Stimulated activated naive CD8-positive, alpha-beta T cell treated with anti-CD3 and anti-CD28 coated beads, Interleukin-15, Interleukin-2, amounts not matched to agents 100 U/mL and 50 U/mL, for 24 hours (primary cell): ENCODE measurements around the gene C15orf62.

Experiments
- ATAC-seq: fragments of 150-1000 bp; cut with Tn5 transposase; one replicate; pipeline ENCODE4 v1.10.0; 2021
- DNase-seq: peaks from one replicate; pipeline ENCODE4 v3.0.0; 2021

The C15orf62 gene

DNA sequence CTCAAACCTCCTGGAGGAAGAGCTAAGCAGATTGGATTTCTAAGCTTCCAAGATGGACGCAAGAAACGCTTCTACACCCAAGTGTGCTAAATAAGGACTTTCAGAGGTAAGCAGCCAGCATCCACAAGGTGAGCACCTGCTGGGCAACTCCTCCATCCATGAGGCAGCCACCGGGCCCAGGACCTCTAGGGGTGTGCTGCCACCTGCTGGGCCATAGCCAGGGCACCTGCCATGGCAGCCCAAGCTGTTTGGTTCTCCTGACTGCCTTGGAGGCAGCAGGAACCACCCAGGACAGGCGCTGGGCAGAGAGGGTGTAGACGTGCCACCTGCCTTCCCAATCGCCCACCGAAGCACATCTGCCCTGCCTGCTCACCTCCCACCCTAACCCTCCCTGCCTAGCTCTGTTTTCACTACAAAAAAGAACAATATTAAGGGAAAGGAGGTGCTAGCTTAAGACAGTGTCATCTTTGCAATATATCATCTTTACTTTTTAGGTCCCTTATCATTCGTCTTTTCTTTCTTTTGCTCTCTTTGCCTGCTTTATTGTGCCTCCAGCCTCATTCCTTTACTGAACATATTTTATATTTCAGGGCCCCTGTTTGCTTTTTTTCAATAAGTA is 12.9 kb downstream of the C15orf62 start:
- DNase-seq: peak; percentile 80
- peak; percentile 90 for ATAC-seq

DNA sequence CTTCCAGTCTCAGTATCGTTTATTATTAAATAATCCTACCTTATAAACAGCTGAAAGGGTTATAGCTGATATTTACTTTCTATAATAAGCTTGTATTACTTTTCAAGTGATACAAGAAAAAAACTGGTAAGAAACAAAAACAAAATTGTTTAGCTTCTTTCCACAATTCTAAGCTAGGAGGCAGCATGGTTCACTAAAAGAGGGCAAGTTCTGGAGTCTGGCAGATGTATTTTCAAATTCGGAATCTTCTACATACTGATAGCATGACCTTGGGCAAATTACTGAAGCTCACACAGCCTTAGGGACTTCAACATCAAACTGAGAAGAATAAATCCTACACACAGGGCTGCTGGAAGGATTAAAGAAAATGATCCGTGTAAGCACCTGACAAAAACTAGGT is 15.4 kb downstream of the C15orf62 start:
- no peak for DNase-seq
- ATAC-seq: no peak

DNA sequence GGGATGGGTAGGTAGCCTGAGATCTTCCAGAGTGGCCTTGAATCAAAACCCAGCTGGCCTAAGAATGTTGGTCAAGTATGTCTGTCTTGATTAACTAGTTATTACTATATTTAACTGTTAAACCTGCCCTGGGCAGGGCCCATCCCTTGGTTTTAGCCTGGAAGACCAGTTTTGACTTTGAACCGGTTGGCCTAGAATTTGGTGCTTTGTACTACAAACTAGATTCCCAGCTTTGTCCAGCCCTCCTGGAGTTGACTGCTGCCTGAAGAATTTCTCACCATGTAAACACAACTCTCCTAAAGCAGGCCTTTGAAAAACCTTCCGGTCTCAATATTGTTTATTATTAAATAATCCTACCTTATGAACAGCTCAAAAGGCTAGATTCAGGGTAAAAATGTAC is 16.0 kb downstream of the C15orf62 start:
- DNase-seq: no peak
- no peak for ATAC-seq

DNA sequence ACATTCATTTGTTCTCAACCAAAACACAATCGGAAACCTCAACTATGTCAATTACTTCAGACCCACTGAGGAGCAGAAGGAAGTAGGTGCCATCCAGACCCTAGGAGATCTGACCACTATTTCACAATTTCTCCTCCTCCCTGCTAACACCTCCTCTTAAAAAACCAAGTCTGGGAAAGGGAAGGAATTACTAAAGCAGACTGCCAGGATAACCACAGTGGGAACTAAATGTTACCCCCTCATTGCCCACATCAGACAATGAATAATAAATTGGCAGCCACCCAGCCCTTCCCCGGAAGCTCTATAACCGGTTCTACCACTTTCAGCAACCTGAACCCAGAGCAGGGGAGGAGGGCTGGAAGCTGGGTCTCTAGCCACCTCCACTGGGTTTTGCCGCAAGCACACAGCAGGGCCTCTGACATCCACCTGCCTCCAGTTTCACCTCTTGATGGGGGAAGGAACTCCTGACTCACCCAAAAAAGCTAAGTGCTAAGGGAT is 17.6 kb downstream of the C15orf62 start:
- peak; percentile 94 for ATAC-seq
- DNase-seq: peak; percentile 74

DNA sequence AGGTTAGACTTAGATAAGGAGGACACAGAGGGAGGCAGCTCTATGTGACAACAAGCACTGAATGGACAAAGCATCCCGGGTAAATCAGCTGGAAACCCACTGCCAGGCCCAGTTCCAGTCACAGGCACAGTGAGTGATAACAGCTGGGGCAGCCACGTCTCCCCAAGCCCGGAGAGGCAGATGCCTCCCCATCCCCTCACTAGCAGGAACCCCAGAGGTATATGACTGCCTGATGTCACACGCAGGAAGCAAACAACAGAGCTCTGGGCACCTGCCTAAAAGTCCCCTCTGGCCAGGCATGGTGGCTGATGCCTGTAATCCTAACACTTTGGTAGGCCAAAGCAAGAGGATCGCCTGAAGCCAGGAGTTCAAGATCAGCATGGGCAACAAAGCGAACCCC is 18.2 kb downstream of the C15orf62 start:
- ATAC-seq (peak; percentile 15), DNase-seq (no peak)

DNA sequence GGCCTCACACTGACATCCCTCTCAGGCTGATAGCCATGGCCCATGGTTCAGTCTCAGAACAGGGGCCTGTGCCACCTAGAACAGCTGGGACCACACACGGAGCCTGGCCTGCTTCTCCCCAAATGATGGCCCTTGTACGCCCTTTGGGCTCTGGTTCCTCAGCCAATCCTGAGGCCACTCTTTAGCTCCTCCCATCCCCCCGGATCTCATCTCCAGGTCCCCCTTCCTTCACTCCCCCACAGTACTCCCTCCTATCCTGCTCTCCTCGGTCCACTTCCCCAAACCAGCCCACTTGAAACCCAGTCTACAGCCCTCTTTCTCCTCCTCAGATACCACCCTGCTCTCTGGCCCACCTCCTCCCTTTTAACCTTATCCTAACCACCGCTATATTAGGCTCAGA is 19.3 kb downstream of the C15orf62 start:
- DNase-seq: no peak
- no peak for ATAC-seq

DNA sequence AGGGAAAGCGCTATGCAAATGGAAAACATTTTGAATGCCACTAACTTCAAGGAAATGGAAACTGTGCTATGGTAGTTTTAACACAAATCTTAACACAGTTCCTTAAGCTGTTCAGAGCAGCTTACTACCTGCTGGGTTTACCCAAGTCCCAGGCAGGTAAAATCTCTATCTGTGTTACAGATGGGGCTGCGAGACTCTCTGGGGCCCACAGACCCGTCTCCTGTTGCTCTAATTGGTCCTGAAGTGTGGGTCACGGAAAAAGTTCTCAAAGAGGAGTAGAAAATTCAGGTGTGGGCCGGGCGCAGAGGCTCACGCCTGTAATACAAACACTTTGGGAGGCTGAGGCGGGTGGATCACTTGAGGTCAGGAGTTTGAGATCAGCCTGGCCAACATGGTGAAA is 20.2 kb downstream of the C15orf62 start:
- ATAC-seq (no peak), DNase-seq (no peak)

DNA sequence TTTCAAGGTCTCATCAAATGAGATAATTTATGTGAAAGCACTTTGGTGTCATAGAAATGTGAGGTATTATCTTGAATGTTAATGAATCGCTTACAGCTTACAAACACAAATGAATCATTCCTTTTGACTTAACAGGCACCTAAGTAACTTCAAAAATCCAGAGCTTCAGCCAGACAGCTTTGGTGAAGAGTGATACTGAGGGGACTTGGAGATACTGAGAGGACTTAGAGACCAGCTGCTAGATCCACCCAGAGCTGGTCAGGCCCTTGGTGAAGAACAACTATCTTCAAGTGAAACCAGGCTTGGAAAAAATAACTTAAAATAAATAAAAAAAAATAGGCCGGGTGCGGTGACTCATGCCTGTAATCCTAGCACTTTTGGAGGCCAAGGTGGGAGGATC is 20.9 kb downstream of the C15orf62 start:
- no peak for DNase-seq
- no peak for ATAC-seq

DNA sequence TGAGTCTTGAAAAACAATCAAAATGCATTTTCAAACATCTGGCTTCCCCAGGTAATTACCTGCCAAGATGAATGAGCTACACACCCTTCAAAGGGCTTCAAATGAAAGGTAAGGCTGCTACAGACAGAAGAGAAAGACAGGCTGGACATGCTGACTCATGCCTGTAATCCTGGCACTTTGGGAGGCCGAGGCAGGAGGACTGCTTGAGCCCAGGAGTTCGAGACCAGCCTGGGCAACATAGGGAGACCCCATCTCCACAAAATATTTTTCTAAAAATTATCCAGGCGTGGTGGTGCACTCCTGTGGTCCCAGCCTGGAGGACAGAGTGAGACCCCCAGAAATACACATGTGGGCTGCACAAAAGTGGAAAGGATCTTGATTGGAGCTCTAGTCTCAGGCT is 22.6 kb downstream of the C15orf62 start:
- ATAC-seq (no peak), DNase-seq (no peak)

DNA sequence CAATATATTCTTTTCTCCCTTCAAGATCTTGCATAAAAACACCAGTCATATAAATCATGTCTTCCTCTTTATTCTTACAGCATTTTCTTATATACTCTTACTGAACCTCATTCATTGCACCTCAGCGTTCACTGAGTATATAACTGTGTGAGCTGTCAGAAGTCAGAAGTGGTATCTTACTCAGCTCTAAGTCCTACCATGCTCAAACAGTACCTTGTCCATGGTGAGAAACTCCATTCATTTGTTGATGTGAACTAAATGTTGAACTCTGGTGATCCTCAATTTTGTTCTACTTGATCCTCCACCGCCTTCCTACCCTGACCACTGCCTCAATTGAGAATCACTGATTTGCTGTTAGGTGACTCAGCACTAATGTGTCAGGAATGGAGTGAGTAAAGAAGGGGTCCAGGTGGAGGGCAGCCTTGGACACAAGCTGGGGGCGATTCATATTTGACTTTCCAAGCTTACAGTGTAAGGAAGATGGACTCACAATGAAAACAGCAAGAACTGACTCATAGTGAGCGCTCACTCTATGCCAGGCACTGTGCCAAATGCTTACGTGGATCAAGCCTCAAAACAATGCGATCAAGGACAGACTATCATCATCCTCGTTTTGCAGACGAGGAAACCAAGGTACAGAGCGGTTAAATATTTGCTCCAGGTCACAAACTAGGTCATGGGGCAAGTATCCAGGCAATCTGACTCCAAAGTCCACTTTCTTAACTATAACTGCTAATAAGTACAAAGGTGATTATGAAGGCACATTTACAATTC is 23.6 kb downstream of the C15orf62 start:
- peak; percentile 26 for DNase-seq
- ATAC-seq: peak; percentile 25

DNA sequence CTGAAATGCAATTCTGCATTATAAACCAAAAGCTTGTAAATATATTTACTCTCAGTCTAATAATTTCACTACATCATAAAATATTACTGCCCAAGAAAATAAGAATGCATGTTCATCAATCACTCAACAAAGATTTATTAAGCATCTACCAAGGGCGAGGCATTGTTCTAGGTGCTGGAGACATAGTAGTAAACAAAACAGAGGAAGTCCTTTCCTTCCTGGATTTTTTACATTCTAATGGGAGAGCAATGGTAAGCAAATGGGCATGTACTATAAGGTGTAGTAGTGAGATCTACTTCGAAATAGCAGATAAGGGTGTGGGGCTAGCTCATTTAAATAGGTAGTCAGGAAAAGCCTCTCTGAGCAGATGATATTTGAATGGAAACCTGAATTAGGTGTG is 26.3 kb downstream of the C15orf62 start:
- ATAC-seq (no peak), DNase-seq (no peak)

DNA sequence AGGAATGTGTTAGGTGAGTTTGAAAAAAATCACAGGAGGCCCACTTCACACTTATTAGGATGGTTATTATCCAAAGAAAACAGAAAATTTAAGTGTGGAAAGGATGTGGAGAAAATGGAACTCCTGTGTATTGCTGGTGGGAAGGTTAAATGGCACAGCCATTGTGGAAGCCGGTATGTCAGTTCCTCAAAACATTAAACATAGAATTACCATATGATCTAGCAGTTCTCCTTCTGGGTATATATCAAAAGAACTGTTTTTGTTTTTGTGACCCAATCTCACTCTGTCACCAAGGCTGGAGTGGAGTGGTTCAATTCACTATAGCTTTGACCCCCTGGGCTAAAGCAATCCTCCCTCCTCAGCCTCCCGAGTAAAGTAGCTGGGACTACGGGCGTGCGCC is 26.7 kb downstream of the C15orf62 start:
- ATAC-seq (no peak), DNase-seq (no peak)

DNA sequence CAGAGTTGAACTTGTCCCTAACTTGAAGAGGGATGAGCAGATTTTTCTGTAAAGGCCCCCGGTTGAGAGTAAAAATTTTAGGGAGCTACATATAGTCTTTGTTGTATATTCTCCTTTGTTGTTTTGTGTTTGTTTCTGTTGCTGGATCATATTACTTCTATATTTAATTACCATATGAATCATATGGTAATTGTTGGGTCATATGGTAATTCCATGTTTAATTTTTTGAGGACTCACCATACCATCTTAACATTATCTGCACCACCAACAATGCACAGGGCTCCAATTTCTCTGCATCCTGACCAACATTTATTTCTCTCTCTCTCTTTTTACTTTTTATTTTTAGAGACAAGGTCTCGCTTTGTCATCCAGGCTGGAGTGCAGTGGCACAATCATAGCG is 29.7 kb downstream of the C15orf62 start:
- ATAC-seq (no peak), DNase-seq (no peak)

DNA sequence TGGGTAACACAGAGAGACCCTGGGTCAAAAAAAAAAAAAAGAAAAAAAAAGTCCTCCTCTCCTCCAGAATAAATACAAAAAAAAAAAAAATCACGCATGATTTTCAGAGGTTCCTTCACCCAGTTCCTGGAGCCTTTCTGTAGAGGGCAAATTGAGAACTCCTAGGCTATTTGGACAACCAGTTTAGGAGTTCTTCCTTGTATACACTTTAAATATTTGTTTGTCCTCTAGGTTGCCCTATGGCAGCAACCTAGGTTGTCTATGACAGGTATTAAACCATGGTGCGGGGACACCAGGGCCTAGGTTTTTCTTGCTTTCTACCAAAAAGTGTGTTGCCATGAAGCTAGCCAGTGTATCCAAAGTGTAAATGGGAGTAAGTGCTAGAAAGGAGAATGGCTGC is 33.3 kb downstream of the C15orf62 start:
- no peak for DNase-seq
- ATAC-seq: no peak

DNA sequence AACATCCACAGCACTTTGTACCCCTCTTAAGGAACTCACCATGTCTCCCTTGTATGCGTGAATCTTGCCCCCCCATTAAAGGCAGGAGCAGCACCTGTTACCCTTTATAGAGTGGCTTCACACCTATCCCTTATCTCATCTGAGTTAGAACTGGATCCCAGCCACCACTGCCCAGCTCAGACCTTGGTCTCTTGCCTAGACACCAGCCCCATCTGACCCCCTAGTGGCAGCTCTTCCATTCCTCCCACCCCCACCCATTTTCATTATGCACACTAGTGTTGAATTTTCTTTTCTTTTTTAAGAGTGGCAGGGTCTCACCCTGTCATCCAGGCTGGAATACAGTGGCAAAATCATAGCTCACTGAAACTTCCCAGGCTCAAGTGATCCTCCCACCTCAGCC is 33.9 kb downstream of the C15orf62 start:
- ATAC-seq: no peak
- no peak for DNase-seq

DNA sequence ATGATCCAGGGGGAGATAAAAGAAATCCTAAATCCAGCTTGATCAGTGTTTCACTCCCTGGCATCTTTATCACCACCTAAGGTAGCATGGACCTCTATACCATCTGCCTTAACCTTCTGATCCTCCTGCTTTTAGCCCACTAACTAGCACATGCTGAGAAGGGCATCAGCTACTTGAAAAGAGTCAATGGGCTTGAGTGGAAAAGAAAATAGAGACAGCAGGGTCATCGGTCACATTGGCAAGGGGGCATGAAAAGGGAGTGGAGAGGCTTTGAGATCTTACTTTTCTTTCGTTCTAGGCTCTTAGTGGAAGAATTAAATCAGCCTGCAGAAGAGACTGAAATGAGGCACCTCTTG is 36.9 kb downstream of the C15orf62 start:
- ATAC-seq (no peak), DNase-seq (no peak)

DNA sequence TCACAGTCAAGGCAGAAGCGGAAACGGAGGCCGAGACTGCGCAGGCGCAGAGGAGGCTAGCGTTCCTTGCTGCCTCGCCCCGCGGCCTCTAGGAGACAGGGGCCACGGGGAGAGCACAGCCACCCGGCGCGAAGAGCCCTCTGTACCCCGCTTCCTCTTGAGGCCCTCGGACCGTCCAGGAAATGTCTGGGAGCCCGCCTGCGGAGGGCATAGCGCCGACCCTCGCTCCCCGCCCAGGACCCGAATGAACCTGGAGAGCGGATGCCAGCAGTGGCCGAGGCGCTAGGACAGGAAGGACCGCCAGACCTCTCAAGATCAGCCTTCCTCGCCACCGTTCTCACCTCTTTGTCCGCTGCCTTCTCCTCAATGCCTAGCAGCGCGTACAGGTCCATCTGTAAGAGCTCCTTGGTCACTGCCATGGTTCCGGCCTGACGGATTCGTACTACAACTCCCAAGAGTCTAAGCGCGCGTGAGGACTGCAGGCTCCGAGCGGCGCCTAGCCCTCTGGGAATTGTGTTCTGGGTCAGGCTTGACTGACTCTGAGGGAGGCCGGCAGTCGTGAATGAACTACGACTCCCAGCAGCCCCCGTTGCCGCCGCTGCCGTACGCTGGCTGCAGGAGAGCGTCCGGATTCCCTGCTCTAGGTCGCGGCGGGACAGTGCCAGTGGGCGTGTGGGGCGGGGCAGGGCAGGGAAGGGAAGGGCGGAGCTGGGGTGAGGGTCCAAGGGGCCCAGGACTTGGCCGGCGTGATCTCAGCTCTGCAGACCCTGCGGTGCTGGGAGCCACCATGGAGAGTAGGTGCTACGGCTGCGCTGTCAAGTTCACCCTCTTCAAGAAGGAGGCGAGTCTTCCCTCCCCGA is 37.5 kb downstream of the C15orf62 start, which contains the start of the genes DNAJC17 and ZFYVE19:
TSS of gene DNAJC17 (minus strand) at position 446 of the 860 bp plus-strand sequence. CDS start at position 419, 27 bp downstream.
TSS of gene ZFYVE19 (plus strand) at position 62 of the 860 bp plus-strand sequence. CDS start at position 563, 501 bp downstream.
- DNase-seq: peak; percentile 96
- ATAC-seq: peak; percentile 99

DNA sequence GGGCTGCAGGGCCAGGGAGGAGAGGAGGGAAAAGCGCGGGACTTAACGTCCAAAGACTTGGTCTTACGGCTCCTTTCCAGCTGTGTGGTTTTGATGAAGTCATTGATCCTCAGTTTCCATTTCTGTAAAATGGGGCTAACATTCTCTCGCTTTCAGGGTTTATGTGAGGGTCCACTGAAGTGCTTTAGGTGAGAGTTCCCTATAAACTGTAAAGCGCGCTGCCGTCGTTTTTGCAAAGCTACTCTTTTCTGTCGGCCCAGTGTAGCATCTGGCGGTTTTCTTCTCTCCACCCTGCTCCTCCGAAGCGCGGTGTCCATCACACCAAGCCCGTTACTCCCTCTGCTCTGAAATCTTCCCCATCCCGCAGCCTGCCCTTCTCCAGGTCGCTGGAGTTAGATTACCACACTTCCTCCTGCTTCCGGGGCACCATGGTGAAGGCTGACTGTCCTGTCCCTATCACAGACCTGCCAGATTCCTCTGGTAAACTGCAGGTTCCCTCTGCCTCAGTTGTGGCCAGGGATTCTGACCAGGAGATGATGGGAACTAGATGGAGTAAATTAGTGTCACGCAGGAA is 38.2 kb downstream of the C15orf62 start:
- ATAC-seq (no peak), DNase-seq (no peak)

DNA sequence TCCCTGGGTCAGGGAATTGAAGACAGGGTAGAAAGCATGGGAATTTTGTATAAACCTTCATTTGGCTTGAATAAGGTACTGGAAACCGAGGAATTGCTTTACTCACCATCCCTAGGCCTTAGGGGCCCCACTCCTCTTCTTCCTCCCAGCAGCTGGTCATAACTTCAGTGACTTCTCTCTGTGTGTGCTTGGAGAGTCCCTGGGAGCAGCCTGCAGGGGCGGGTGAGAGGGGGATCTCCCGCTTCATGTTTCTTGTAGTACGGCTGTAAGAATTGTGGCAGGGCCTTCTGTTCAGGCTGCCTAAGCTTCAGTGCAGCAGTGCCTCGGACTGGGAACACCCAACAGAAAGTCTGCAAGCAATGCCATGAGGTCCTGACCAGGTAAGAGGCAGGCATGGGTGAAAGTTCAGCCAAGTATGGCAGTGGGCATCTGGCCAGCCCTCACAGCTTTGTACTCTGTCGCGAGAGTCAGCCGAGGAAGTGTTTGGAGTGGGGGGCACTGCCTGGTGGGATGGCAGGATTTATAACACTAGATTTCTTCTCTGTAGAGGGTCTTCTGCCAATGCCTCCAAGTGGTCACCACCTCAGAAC is 39.2 kb downstream of the C15orf62 start:
- ATAC-seq (no peak), DNase-seq (no peak)

DNA sequence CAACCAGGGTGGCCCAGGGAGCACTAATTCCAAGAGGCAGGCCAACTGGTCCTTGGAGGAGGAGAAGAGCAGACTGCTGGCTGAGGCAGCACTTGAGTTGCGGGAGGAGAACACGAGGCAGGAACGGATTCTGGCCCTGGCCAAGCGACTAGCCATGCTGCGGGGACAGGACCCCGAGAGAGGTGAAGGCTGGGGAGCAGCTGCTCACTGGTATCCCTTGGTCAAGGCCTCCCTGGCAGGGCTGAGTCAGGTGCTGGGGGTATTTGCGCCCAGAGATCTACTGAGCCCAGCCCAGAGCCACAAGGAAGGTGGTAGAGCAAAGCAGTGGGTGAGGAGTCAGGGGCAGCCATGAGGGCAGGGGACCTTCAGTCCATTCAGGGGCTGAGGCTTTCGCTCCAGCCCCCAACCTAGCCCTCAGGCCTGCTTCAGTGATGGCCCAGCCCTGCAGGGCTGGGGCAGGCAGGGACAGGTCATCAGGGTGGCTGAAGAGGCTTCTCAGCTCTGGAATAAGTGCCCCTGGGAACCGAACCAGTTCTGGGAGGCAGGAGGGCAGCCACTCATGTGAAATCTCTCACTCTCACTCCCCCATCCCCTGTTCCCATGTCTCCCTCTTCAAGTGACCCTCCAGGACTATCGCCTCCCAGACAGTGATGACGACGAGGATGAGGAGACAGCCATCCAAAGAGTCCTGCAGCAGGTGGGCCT is 43.1 kb downstream of the C15orf62 start:
- no peak for DNase-seq
- ATAC-seq: no peak

DNA sequence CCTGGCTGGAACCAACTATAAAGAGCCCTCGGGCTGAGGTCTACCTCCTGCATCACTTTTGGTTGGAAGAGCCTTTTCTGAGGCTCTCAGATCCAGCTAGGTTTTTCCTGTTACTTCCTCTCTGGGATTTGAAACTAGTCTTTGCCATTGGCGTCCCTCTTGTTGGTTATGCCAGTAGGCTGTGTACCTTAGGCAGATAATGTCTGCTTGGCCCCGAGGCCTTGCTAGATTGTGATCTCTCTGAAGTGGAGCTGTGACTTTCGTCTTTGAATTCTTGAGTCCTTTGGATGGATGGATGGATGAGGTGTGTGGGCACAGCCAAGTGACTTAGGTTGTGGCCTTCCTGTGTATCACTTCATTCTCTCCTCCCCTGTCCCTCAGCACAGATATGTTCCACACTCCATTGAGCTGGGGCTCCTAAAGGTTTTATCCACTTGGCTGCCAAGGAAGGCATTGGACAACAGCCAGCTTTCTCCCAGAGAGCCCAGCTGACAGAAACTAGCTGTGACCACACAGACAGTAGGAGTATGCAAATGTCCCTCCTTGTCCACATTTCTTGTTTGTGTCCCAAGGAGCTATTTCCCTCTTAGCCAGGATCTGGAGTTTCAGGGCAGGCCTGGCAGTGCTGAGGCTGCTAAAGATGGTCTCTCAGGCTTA is 45.4 kb downstream of the C15orf62 start:
- DNase-seq (no peak), ATAC-seq (no peak)
